Islet of Langerhans (tissue), 1 donor: ENCODE data around the gene OPA3.
"Not testable (repeated sequence)": the region's sequence is repeated elsewhere in the genome, so short reads cannot be mapped to it uniquely, and the experiment has no call there.

Experiments
- FAIRE-seq: peaks from one replicate; lab custom pipeline; 2011; peaks lifted over from hg19 to GRCh38; lab: Jason Lieb, UNC

The OPA3 gene

DNA sequence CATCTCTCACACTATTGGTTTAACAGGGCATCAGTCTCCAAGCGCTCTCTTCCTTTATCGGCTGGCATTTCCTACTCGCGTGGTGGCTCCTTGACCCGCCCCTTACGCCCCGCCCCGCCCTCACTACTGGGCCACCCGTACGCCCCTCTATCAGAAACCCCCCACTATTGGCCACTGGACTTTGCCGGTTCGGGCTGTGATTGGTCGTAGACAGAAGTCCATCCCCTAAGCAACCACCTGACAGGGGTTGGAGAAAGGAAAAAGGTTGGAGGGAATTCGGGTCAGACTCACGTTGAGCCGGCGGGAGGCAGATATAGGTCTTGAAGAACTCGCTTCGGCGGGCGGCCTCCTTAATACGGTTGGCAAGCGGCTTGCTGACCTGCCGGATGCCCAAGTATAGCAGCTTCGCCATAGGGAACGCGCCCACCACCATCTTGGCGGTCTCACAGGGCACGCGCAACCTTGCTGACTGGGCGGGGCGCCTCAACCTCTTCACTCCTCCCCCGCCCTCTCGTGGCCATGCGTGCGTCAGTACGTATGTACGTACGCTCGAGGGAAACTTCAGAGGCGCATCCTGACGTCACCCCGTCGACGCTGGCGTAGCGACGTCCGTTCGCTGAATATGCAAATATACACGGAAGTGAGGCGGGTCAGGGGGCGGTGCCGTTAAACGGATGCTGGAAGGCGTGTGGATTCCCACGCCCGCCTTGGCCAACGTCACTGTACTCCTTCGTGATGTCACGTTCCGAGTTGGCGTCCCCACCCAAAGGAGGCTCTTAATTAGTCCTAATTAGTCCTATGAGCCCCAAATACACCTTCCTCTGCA is at the start of gene OPA3:
Gene OPA3 (minus strand): TSS at position 471 of the 826 bp plus-strand sequence. CDS start 38 bp downstream, at position 433.
- peak; percentile 89 for FAIRE-seq

DNA sequence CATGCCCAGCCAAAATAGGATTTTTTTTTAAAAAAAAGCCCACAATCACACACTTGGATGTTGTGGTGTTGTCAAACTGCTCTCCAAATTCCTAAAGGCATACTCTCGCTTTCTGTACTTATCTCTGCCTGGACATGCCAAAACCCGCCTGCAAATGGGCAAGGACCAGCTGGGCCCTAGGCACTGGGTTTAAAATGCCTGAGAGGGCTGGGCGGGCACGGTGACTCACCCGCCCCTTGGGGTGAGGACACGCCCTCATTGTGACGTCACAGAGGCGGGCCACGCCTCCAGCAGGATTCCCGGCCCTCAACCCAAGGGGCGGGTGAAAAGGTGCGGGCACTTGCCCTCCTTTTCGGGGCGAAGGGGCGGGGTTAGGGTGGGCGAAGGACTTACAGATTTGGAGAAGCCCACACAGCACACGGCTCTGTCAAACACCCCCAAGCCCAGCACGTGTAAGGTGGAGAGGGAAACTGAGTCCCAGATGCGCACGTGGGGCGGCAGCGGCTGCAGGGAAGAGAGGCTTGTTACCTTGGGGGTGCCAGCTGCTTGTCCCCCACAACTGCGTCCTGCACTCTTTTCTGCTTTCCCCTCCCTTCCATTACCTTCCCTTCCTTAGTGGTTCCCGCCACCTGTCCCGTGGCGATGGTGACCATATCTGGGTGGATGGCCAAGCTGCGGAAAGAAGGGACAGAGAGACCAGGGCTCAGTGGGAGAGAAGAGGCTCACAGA is 48.0 kb upstream of the OPA3 start:
- FAIRE-seq = no peak

DNA sequence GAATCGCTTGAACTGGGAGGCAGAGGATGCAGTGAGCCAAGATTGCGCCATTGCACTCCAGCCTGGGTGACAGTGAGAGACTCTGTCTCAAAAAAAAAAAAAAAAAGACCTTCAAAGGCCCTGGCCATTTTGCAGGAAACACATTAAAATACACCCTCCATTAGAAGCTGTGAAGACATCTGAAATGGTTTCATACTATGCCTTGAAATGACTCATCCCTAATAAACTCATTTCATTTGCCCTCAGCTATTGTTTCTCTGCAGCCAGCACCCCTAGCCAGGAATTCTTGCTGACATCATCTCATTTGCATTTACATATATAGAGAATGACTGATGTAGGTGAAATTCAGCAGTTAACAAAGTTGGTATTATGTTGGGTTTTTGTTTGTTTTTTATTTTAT is 45.9 kb upstream of the OPA3 start:
- no peak for FAIRE-seq

DNA sequence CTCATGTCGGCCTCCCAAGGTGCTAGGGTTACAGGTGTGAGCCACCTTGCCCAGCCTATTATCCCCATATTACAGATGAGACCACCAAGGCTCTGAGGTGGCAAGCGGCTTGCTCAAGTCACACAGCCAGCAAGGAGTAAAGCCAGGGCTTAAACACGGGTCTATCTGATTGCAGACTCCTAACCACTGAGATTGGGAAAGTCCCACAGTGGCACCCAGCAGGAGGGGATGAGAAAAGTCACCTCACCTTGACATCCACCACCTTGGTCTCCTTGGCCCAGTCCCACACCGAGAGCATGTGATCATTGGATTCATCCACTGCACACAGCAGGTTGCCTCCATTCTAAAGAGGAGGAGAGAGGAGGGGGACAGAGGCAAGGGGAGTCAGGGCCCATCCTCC is 45.1 kb upstream of the OPA3 start:
- FAIRE-seq = no peak

DNA sequence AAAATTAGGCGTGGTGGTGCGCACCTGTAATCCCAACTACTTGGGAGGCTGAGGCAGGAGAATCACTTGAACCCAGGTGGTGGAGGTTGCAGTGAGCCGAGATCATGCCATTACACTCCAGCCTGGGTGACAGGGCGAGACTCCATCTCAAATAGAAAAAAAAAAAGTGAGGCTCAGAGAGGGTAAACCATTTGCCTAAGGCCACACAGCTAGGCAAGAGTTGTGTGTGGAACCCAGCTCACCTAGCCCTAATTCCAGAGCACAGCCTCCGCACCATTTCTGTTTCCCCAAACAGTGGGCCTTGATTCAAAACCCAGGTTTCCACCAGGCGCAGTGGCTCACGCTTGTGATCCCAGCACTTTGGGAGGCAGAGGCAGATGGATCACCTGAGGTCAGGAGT is 43.6 kb upstream of the OPA3 start:
- FAIRE-seq = not testable (repeated sequence)

DNA sequence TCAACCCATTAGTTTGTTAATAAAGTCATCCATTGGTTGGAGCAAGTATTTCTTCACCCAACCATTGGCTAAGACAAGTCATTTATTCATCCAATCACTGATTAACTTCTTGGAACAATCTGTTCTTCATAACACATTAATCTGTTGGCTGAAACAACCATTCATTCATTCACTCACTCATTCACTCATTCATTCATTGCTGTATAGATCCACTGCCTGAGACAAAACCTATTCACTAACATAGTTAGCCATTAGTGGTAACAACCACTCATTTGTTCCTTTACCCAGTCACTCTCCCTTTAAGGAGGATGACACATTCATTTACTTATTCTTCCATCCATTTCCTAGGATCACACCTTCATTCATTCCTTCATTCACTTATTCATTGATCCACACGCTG is 39.4 kb upstream of the OPA3 start:
- FAIRE-seq = no peak

DNA sequence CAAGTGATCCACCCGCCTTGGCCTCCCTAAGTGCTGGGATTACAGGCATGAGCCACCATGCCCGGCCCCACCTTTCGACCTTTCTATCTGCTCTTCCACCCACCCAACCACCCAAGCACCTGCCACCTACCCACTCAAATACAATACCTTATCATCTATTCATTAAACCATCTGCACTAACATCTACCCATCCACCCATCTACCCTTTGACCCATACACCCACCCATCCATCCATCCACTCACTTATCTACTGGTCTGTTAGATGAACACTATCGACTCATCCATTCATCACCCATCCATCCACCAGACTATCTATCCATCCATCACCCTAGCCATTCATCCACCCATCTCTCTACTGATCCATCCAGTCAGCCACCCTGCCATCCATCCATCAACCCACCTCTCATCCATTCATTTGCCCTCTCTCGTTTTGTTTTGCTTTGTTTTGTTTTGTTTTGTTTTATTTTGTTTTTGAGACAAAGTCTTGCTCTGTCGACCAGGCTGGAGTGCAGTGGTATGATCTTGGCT is 37.4 kb upstream of the OPA3 start:
- FAIRE-seq = no peak

DNA sequence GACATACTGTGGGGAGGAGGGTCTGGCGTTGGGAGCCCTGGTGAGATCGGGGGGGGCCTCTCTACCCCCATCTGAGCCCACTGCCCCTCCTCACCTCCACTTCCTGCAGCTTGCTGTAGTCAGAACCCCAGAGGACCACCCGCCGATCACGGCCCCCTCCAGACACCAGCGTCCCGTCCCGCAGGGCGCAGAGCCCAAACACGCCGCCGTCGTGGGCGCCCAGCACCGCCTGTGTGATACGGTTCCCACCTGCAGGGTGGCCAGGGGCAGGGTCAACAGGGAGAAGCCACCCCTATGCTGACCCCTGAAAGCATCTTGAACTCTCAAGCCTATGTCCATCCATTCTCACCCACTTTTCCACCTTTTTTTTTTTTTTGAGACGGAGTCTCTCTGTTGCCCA is 36.8 kb upstream of the OPA3 start:
- no peak for FAIRE-seq

DNA sequence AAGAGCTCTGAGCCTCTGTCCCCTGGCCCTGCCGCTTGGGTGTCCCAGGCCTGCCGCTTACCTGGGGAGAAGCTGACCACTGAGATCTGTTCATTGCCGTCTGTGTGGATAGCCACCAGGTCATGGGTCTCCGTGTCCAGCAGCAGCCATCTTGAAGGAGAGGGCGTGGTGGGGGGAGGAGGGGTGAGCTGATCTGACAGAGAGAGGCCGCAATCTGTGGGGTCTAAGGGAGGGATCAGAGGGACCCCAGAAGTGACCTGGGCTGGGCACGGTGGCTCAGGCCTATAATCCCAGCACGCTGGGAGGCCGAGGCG is 32.1 kb upstream of the OPA3 start:
- no peak for FAIRE-seq

DNA sequence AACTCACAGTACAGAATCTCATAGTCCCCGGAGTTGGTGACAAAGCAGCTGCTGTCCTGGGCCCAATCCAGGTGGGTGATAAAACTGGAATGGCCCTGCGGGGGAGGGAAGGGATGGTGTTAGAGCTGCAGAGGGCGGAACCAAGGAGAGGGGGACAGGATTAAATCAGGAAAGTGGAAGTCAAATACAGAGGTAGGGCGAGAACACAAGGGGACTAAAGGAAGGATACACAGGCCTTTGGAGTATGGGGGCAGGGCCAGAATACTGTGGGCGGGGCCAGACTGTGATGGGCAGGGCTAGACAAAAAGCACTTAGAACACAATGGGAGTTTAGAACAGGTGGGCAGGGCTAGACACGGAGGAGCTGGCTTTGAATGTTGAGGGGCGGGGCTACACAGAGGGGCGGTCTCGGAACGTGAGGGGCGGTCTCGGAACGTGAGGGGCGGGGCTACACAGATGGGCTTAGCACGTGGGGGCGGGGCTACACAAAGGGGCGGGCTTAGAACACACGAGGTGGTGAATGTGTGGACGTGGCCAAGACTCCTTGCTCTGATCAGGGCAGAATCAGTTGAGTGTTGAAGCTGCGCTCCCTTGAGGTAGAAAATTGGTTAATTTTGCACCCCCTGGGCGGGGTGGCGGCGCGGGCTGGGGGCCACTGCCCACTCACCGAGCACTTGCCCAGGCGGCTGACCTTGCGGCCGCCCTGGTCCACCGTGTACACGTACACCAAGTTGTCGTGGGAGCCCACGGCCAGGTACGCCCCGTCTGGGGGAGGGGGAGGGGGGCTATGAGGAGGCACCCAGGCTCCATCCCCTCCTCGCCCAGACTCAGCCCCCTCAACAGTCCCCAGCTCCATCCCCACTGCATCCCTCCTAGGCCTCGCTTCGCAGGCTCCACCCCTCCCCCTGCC is 31.4 kb upstream of the OPA3 start:
- FAIRE-seq = no peak

DNA sequence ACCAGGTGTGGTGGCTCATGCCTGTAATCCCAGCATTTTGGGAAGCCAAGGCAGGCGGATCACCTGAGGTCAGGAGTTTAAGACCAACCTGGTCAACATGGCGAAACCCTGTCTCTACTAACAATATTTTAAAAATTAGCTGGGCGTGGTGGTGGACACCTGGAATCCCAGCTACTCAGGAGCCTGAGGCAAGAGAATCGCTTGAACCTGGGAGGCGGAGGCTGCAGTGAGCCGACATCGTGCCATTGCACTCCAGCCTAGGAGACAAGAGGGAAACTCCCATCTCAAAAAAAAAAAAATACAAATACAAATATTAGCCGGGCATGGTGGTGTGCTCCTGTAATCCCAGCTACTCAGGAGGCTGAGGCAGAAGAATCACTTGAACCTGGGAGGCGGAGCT is 30.5 kb upstream of the OPA3 start:
- FAIRE-seq = not testable (repeated sequence)

DNA sequence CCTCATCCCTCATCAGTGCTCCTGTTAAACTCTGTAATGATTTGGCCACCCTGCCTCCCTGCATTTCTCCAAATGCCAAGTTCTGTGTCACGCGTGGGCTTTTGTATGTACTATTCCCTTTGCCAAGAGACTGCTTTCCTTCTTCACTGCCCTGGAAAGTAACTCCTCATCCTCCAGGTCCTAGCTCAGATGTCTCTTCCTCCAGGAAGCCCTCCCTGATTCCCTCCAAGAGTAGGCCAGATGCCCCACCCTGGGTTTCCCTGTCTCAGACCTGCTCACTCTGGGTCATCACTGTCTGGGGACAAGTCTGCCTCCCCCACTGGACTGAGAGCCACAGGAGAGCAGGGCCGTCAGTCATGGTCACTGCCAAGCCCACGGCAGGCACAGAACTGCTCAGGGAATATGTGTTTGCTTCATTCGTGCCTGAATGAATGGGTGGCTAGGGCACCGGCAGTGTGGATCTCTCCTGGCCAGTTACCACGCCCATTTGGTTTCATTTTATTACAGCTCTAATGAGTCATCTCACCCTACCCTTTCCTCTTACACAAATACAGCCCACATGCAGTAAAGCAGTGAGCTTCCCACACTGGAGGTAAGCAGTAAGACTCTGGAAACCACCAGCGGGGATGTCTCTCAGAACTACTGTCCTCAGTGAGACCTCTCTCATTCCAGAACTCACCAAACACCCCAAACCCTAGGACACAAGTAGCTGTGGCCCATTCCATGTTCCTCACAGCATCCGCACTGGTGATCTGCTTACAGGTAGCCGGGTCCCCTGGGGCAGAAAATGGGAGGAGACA is 29.5 kb upstream of the OPA3 start:
- no peak for FAIRE-seq

DNA sequence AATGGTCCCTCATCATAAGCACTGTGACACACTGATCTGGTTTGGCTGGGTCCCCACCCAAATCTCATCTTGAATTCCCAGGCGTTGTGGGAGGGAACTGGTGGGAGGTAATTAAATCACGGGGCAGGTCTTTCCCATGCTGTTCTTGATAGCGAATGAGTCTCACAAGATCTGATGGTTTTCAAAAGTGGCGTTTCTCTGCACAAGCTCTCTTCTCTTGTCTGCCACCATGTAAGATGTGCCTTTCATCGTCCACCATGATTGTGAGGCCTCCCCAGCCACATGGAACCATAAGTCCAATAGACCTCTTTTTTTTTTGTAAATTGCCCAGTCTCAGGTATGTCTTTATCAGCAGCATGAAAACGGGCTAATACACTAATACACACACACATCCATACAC is 24.3 kb upstream of the OPA3 start:
- no peak for FAIRE-seq

DNA sequence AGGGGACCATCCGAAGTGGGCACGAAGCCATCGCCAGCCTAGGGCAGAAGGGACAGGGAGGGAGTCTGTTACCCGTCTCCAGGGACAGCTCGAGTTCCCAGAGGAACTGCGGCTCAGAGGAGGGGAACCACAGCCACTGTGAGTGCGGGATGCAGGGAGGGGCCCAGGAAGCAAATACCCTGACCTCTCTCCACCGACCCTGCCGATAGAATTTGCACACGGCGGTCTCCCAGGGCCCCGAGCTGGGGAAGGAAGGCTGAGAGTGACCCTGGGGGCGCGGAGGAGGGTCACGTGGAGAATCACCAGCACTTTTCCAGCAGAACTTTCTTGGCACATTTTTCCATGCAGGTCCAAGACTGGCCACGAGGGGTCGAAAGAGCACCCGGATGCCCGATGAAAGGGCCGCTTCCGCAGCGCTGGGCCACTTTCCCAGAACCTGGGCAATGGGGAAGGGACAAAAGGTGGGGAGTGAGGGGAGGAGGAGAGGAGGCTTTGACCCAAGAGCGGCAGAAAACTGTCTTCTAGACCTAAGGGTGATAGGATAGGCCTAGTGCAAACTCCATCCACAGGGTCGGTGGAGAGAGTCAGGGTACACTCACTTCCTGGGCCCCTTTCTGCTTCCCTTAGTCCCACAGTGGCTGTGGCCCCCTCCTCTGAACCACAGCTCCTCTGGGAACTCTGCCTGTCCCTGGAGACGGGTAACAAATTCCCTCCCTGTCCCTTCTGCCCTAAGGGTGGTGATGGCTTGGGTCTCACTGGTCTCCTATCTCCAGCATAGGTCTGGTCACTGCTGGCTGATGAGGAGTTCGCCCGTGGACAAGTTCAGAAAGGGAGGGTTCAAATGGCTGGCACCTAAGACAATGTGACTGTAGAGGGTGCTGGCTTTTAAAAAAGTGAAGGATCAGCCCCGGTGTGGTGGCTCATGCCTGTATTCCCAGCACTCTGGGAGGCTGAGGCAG is 22.7 kb upstream of the OPA3 start:
- FAIRE-seq = no peak

DNA sequence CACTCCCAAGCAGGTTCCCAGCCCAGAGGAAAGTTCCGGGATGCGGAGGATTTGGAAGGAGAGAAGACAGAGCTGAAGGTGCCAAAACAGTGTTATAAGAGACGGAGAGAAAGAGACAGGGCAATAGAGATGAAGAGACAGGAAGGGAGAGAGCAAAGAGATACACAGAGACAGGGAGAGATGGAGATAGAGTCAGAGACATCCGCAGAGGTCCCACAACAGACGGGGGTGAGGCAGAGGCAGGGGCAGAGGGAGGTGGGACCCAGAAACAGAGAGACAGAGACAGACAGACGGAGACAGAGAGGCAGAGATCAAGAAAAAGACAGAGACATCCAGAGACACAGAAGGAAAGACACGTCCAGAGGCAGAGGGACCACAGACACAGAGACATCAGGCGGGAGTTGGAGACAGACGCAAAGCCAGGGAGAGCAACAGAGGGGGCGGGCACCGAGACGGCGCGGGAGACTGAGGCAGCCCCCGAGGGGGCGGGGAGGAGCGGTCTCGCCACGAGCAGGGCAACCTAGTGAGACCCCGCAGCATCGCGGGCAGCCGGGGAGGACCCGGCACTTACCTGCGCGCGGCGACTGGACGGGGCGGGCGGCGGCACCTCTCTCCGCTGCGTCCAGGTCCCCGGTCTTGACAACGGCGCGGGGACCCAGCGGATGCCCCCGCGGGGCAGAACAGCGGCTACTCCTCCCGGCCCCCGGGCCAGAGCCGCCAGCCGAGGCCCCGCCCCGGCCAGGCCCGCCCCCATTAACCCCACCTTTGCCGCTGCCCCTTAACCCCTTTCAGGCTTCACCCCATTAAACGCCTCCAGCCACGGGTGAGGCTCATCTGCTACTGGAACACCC is 17.1 kb upstream of the OPA3 start, which contains the start of gene GPR4:
Gene GPR4 (minus strand): TSS at position 689 of the 851 bp plus-strand sequence. CDS start 10,346 bp downstream, outside the sequence.
- FAIRE-seq = no peak

DNA sequence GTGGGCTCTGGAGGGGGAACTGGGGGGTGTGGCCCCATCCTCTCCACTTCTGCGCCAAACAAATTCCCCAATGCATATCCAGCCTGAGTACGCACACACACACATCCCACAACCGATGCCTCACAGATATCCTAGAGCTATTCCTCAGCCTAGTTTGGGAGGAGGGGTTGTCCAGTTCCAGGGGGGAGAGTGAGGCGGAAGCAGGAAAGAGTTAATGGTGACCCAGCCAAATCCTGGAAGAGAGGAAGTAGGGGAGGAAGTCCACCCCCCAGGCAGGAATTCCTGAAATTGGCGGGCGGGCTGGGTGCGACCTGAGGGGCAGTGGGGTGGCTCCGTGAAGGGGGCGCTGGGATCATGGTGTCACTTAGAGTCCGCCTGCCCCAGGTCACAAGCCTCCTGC is 16.5 kb upstream of the OPA3 start:
- no peak for FAIRE-seq

DNA sequence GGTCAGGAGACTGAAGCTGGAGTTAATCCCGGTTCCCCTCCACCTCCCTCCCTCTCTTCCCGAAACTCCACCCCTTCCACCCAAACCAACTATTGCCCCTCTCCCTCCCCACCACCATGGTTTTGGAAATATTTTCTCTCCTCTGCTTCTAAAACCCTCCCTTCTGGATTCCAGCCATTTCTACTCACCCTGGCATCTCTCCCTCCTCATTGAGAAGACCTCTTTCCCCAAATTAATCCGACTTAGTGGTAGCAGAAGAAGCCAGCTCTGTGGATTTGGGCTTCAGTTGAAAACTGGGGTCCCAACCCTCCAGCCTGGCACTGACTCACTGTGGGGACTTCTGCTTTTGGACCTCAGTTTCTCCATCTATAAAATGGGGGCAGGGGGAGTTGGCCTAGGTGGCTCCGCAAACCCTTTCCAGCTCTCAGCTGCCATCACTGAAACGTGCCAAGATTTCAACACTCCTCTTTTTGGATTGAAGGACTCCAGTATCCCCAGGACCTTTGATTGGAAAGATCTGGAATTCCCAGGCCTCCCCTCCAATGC is 15.8 kb upstream of the OPA3 start:
- FAIRE-seq = no peak

DNA sequence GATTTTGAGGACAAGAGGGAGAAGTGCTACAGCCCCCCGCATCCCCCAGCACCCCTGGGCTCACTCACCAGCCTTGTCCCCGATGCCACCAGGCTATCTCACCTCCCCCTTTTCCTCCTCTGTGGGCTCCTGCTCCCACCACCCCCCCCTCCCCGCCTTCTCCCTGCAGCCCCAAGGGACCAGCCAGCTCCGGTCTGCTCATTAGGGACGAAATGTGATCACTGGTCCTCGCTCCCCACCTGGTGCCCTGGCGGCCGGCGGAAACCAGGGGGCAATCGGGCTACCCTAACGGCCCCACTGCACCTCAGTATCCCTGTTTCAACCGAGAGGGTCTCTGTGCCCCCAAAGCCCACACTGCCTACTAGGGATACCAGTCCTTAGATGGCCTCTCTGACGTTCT is 14.7 kb upstream of the OPA3 start:
- no peak for FAIRE-seq
